Thymus (tissue), 11 donors: ENCODE data around the gene NSD2. TPM values are rescaled to one million over a fixed set of nuclear protein-coding genes. Genes with fewer than 3 reads are reported as not detected.
"Not testable (repeated sequence)": the region's sequence is repeated elsewhere in the genome, so short reads cannot be mapped to it uniquely, and the experiment has no call there.

Experiments used
- DNase-seq, 9 donors: peaks; one replicate each; pipeline ENCODE4 v3.0.0-alpha.2; 2013; ENCODE audit warnings: low spot score in 9 of 9, low read depth in 6 of 9, missing footprints in 1 of 9
- H3K27ac ChIP-seq, 2 donors: one replicate each; pipeline ENCODE4 v1.5.1; 2013; ENCODE audit warnings: control low read depth in 1 of 2, low read depth in 1 of 2, low read length in 1 of 2, mild to moderate bottlenecking in 1 of 2, moderate library complexity in 1 of 2
- H3K27me3 ChIP-seq, 2 donors: one replicate each; pipeline ENCODE4 v1.5.1; 2013; ENCODE audit warnings: low read length in 1 of 2; ENCODE audit not compliant: control insufficient read depth in 2 of 2, insufficient read depth in 1 of 2
- H3K36me3 ChIP-seq, 2 donors: one replicate each; pipeline ENCODE4 v1.5.1; 2013; ENCODE audit warnings: low read length in 1 of 2, mild to moderate bottlenecking in 1 of 2, moderate library complexity in 1 of 2; ENCODE audit not compliant: control insufficient read depth in 2 of 2, insufficient read depth in 2 of 2
- H3K4me1 ChIP-seq, 2 donors: one replicate each; pipeline ENCODE4 v1.5.1; 2013; ENCODE audit warnings: low read length in 2 of 2; ENCODE audit not compliant: control insufficient read depth in 2 of 2, insufficient read depth in 2 of 2
- H3K4me3 ChIP-seq, 2 donors: one replicate each; pipeline ENCODE4 v1.5.1; 2013; ENCODE audit warnings: low read length in 2 of 2, control low read depth in 1 of 2, mild to moderate bottlenecking in 1 of 2
- H3K9me3 ChIP-seq, 2 donors: one replicate each; pipeline ENCODE4 v1.5.1; 2013; ENCODE audit warnings: low read length in 1 of 2, mild to moderate bottlenecking in 1 of 2; ENCODE audit not compliant: control insufficient read depth in 2 of 2, insufficient read depth in 1 of 2
- WGBS: extraction: QIAGEN DNeasy Blood & Tissue Kit; methylation state at CpG from one replicate; pipeline ENCODE4 v1.1.7; 2013; 5-methylcytosine and 5-hydroxymethylcytosine counted together
- polyA plus RNA-seq: library from polyadenylated mRNA; stranded (reverse); fragments of 200-250 nt; gene quantifications from one replicate; pipeline ENCODE4 v1.2.3, GENCODE V29; 2013
- total RNA-seq: library from RNA; stranded (reverse); fragments of 120-200 nt; gene quantifications from one replicate; pipeline ENCODE4 v1.2.4, GENCODE V29; 2013
- donor health status: healthy.

Gene NSD2
- total and polyA plus RNA-seq, 2 donors: 18.6 to 65.3 TPM

DNA sequence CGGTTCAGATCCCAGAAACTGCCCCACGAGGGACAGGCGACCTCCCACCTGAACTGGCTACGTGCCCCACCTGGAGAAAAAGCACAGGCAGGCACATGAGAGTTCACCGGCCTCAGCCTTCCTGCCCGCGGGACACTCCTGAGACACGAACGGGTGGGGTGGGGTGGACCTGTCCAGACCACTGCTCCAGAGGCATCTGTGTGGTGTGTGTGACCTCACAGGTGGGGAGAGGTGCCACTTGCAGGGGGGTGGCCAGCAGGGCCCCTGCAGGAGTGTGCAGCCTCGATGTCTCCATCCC lies 119.1 kb downstream of the NSD2 start:
- H3K9me3 ChIP-seq: no peaks in the 10 kb centered on the region
- DNase-seq: no peak
- no peak overlapping the region for H3K4me3 ChIP-seq
- peaks cover 53 to 61% of the 10 kb centered on the region in 2 donors for H3K36me3 ChIP-seq
- WGBS: 93% methylated on average over 10 of the region's 10 CpGs
- no peaks in the 10 kb centered on the region for H3K27me3 ChIP-seq
- H3K27ac ChIP-seq: no peak overlapping the region
- H3K4me1 ChIP-seq: no peaks in the 10 kb centered on the region

DNA sequence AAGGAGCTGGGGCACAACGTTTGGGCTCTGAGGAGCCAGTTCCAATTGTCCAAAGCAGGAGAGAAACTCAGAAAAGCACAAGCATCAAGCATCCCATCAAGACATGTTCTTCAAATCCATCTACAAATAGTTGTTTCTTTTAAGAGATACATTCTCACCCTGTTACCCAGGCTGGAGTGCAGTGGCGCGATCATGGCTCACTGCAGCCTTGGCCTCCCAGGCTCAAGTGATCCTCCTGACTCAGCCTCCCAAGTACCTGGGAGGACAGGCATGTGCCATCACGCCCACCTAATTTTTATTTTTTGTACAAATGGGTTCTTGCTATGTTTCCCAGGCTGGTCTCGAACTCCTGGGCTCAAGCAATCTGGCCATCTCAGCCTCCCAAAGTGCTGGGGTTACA lies 119.5 kb downstream of the NSD2 start:
- Histone ChIP-seq H3K9me3 (no peaks in the 10 kb centered on the region), H3K4me1 (no peaks in the 10 kb centered on the region), H3K4me3 (no peak overlapping the region), H3K27me3 (no peaks in the 10 kb centered on the region), H3K36me3 (peaks cover 50 to 58% of the 10 kb centered on the region in 2 donors), H3K27ac (no peak overlapping the region)
- no peak for DNase-seq
- 97% methylated on average over 5 of the region's 5 CpGs for WGBS

DNA sequence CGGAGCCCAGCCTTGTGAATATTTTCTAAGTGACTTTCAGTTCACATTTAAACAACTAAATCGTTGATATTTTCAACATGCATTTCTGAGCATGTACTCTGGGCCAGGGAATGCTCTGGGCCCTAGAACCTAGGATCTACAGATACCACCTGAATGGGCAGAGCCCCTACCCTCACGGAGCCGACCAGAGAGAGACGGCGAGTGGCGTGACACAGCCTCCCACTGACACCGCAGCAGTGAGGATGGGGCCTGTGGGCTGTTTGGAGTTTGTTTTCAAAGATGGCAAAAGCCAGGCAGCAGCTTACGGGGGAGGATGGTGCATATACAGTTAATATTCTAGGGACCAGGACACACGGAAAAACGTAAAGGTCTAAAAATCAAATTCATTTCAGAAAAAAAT lies 119.9 kb downstream of the NSD2 start:
- no peaks in the 10 kb centered on the region for H3K4me1 ChIP-seq
- H3K4me3 ChIP-seq: no peak overlapping the region
- H3K27me3 ChIP-seq: no peaks in the 10 kb centered on the region
- no peaks in the 10 kb centered on the region for H3K9me3 ChIP-seq
- no peak overlapping the region for H3K27ac ChIP-seq
- WGBS: 98% methylated on average over 11 of the region's 11 CpGs
- DNase-seq: no peak
- peaks cover 46 to 54% of the 10 kb centered on the region in 2 donors for H3K36me3 ChIP-seq

DNA sequence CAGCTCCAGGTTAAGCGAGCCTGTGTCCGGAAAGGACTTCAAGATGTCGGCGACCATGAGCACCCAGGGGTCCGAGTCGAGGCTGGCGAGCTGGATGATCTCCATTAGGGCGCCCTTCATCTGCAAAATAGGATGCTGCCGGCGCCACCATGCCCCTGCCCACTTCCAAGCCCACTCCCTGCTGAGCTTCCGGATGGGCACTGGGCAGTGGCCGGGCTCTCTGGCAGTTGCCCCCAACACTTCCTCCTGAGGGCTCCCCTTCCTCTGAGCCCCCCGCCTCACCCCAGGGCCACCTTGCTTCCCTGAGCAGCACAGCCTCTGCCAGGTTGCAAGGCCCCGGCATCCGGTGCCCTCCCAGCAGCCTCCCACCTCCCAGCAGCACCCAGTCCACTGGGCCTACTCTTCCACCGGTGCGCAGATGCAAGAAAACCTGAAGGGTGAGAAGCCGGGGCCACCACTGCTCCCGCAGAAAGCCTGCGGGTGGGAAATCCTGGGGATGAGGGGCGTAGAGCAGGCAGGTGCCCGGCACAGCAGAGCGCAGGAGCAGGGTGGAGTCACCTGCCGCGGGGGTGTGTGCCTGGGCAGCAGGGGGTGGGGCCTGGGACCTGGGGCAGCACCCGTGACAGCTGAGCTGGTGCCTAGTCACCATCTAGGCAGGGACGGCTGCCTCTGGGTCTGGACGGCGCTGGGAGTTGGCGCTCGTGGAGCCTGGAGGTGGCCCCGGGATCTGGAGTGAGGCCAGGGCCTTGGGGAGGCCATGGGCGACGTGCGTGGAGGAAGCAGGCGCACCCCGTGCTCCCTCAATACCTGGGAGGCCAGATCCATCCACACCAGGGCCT lies 120.6 kb downstream of the NSD2 start:
- H3K27ac ChIP-seq: no peak overlapping the region
- H3K4me3 ChIP-seq: no peak overlapping the region
- whole genome bisulfite sequencing: 98% methylated on average over 37 of the region's 37 CpGs
- peaks cover 0 to 3% of the 10 kb centered on the region in 2 donors for H3K9me3 ChIP-seq
- H3K4me1 ChIP-seq: no peaks in the 10 kb centered on the region
- peaks cover 42 to 49% of the 10 kb centered on the region in 2 donors for H3K36me3 ChIP-seq
- no peak for DNase-seq
- no peaks in the 10 kb centered on the region for H3K27me3 ChIP-seq

DNA sequence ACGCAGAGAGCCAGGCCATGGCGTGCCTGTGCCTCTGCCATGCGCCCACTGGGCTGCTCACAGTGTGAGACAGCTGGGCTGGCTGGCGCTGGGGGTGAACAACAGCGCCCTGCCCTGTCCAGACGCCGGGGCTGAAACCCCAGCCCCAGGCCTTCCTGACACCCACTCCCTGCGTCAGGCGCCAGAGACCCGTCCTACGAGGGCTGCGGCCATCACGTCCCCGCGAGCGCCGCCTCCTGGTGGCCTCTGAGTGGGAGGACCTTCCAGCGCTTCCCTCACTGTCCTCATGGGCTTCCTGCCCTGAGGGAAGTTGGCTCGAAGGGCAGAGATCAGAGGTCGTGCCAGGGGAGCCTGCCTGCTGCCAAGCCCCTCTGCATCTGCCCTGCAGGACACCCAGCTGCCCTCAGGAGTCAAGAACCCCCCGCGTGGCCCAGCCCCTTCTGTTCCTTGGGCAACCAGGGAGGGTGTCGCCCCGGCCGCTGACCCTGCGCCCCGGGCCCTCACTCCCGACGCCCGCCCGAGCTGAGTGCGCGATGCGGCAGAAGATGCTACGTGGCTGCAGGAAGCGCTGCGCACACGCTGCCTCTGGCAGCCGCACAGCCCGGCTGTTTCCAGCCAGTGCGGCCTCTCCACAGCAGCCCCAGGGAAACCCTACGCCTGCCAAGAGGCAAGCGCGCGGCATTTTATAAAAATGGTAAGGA lies 121.4 kb downstream of the NSD2 start:
- no peak for DNase-seq
- no peaks in the 10 kb centered on the region for H3K4me1 ChIP-seq
- H3K36me3 ChIP-seq: peaks cover 36 to 41% of the 10 kb centered on the region in 2 donors
- 97% methylated on average over 45 of the region's 45 CpGs for WGBS
- no peak overlapping the region for H3K27ac ChIP-seq
- no peaks in the 10 kb centered on the region for H3K27me3 ChIP-seq
- no peak overlapping the region for H3K4me3 ChIP-seq
- peaks cover under 1 to 5% of the 10 kb centered on the region in 2 donors for H3K9me3 ChIP-seq

DNA sequence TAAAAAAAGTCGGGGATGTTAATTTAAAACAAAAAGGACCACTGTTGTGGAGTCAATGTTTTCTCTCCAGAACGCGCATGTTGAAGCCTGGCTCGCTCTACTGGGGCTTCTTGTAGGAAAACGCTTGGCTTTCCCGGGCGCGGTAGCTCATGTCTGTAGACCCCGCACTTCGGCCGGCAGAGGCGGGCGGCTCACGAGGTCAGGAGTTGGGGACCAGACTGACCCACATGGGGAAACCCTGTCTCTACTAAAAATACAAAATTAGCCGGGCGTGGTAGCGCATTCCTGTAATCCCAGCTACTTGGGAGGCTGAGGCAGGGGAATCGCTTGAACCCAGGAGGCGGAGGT lies 122.0 kb downstream of the NSD2 start:
- Histone ChIP-seq H3K27ac (no peak overlapping the region), H3K36me3 (peaks cover 36 to 37% of the 10 kb centered on the region in 2 donors), H3K4me1 (no peaks in the 10 kb centered on the region), H3K27me3 (no peaks in the 10 kb centered on the region), H3K4me3 (no peak overlapping the region), H3K9me3 (peaks cover 2 to 10% of the 10 kb centered on the region in 2 donors)
- no peak for DNase-seq
- 98% methylated on average over 19 of the region's 19 CpGs for WGBS

DNA sequence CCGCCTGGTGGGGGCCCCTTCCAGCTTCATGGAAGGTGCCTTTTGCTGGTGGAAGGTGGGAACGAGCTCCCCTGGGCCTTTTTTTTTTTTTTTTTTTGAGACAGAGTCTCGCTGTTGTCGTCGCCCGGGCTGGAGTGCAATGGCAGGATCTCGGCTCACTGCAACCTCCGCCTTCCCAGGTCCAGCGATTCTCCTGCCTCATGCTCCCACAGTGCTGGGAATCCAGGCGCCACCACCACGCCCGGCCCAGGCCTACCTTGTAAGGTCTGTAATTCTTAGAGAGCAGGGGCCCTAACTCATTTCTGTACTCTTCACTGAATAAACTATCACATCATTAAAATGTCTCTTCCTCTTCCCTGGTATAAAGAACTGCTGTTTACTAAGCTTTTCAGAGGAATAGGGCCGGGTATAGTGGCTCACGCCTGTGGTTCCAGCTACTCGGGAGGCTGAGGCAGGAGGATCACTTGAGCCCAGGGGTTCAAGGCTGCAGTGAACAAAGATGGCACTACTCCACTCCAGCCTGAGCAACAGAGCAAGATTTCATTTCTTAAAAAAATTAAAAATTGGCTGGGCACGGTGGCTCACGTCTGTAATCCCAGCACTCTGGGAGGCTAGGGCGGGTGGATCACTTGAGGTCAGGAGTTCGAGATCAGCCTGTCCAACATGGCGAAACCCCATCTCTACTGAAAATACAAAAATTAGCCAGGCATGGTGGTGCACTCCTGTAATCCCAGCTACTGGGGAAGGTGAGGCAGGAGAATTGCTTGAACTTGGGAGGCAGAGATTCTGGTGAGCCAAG lies 122.7 kb downstream of the NSD2 start:
- not testable (repeated sequence) for H3K27me3 ChIP-seq, H3K4me1 ChIP-seq, DNase-seq, H3K4me3 ChIP-seq, H3K27ac ChIP-seq
- peaks cover 29 to 37% of the 10 kb centered on the region in 2 donors for H3K36me3 ChIP-seq
- 98% methylated on average over 20 of the region's 20 CpGs for WGBS
- peaks cover 2 to 10% of the 10 kb centered on the region in 2 donors for H3K9me3 ChIP-seq

DNA sequence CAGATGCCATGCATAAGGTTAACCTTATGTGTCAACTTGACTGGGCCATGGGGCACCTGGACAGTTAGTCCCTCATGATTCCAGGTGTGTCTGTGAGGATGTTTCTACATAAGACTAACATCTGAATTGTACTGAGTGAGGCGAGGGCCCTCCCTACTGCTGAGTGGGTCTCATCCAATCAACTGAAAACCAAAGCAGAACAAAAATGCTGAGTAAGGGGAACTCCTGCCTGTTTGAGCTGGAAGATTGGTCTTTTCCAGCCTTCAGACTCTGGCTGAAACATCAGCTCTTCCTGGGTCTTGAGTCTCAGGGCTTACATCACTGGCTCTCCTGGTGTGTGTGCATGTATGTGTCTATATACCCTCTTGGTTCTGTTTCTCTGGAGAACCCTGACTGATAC lies 123.7 kb downstream of the NSD2 start:
- H3K27ac ChIP-seq: no peak overlapping the region
- 92% methylated on average over 1 of the region's 1 CpG for WGBS
- peaks cover 2 to 10% of the 10 kb centered on the region in 2 donors for H3K9me3 ChIP-seq
- DNase-seq: no peak
- H3K36me3 ChIP-seq: peaks cover 21 to 28% of the 10 kb centered on the region in 2 donors
- no peak overlapping the region for H3K4me3 ChIP-seq
- H3K27me3 ChIP-seq: no peaks in the 10 kb centered on the region
- H3K4me1 ChIP-seq: no peaks in the 10 kb centered on the region
